ENCODE results near the gene TUBGCP2. TPM values are rescaled to one million over a fixed set of nuclear protein-coding genes. Genes with fewer than 3 reads are reported as not detected.

TUBGCP2 gene
- total RNA-seq, 1 experiment from 2014 or later = 35.4 TPM

DNA sequence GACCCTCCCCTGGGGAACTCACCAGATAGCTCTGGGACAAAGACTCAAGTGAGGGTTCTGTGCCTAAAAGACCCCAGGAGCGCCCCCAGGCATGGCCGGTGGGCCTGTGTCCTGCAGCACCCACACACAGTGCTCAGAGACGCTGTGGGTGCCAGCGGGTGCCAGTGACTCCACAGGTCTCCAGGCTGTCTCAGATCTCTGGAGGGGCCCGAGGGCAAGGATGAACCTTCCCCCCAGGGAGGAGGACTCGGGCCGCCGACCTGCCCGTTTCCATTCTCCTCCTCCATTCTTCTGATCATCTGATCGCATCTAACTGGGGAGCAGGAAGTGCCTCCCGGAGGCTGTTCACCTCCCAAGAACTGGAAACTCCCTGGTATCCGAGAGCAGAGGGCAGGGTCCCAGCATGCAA is 33.0 kb downstream of the TUBGCP2 start:
- CTCF ChIA-PET = no interaction called here
- intact Hi-C loops (cut with micrococcal nuclease) = no loop called here
- H3K27me3 ChIP-seq (ENCODE audit: insufficient read depth, low read length) = no peaks in the 10 kb centered on the region
- no peak overlapping the region for H3K27ac ChIP-seq (ENCODE audit: low read depth, low read length)
- DNase-seq (ENCODE audit: low read depth, low spot score) (no peak), ATAC-seq (no peak)
- H3K9me3 ChIP-seq (ENCODE audit: control insufficient read depth in 1 of 2, insufficient read depth in 1 of 2, low read depth in 1 of 2, low read length in 2 of 2) = no peaks in the 10 kb centered on the region
- RAD21 ChIA-PET (ENCODE audit: low non-redundant PET in 1 of 2, low total read pairs in 2 of 2, uncharacterized antibody in 2 of 2, unreplicated experiment in 2 of 2) = no interaction called here
- H3K36me3 ChIP-seq (ENCODE audit: control insufficient read depth in 1 of 2, insufficient read depth in 2 of 2, low read length in 2 of 2) = no peaks in the 10 kb centered on the region
- H3K4me2 ChIP-seq (ENCODE audit: low read length) = no peak overlapping the region
- no peak overlapping the region for H2AFZ ChIP-seq (ENCODE audit: low read depth, low read length, poor library complexity, severe bottlenecking)
- H3K4me3 ChIP-seq (replicated peaks in 1 of 2; ENCODE audit: low read depth in 1 of 2, low read length in 2 of 2) = no peak overlapping the region
- POLR2A ChIA-PET = no interaction called here
- H3K9ac ChIP-seq (ENCODE audit: low read length) = no peak overlapping the region
- no TSS peak for BruUV-seq (replicated peaks)
- TF ChIP-seq EGR1 (IDR thresholded peaks at IDR 0.05; ENCODE audit: low read depth) = no peak
- TF ChIP-seq, protein P1, sequence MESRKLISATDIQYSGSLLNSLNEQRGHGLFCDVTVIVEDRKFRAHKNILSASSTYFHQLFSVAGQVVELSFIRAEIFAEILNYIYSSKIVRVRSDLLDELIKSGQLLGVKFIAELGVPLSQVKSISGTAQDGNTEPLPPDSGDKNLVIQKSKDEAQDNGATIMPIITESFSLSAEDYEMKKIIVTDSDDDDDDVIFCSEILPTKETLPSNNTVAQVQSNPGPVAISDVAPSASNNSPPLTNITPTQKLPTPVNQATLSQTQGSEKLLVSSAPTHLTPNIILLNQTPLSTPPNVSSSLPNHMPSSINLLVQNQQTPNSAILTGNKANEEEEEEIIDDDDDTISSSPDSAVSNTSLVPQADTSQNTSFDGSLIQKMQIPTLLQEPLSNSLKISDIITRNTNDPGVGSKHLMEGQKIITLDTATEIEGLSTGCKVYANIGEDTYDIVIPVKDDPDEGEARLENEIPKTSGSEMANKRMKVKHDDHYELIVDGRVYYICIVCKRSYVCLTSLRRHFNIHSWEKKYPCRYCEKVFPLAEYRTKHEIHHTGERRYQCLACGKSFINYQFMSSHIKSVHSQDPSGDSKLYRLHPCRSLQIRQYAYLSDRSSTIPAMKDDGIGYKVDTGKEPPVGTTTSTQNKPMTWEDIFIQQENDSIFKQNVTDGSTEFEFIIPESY (IDR thresholded peaks at IDR 0.05; ENCODE audit: extremely low read depth, insufficient replicate concordance, low read length) = no peak
- H3K4me1 ChIP-seq (ENCODE audit: control insufficient read depth in 1 of 2, insufficient read depth in 2 of 2, low read length in 2 of 2) = no peaks in the 10 kb centered on the region
- H3K9me2 ChIP-seq (ENCODE audit: insufficient read depth) = no peaks in the 10 kb centered on the region
- no peaks in the 10 kb centered on the region for H4K20me1 ChIP-seq (ENCODE audit: insufficient read depth)
- H3K79me2 ChIP-seq (ENCODE audit: insufficient read depth, low read length) = no peaks in the 10 kb centered on the region

- no TSS peak for BruUV-seq (replicated peaks)
- no peaks in the 10 kb centered on the region for H3K9me3 ChIP-seq (ENCODE audit: control insufficient read depth in 1 of 2, insufficient read depth in 1 of 2, low read depth in 1 of 2, low read length in 2 of 2)
- no peaks in the 10 kb centered on the region for H3K9me2 ChIP-seq (ENCODE audit: insufficient read depth)
- no peaks in the 10 kb centered on the region for H4K20me1 ChIP-seq (ENCODE audit: insufficient read depth)
- H3K4me3 ChIP-seq (replicated peaks in 1 of 2; ENCODE audit: low read depth in 1 of 2, low read length in 2 of 2) = no peak overlapping the region
- no peak overlapping the region for H2AFZ ChIP-seq (ENCODE audit: low read depth, low read length, poor library complexity, severe bottlenecking)
- H3K4me2 ChIP-seq (ENCODE audit: low read length) = no peak overlapping the region
- no peaks in the 10 kb centered on the region for H3K79me2 ChIP-seq (ENCODE audit: insufficient read depth, low read length)
- H3K27me3 ChIP-seq (ENCODE audit: insufficient read depth, low read length) = no peaks in the 10 kb centered on the region
- ChIA-PET RAD21 (ENCODE audit: low non-redundant PET in 1 of 2, low total read pairs in 2 of 2, uncharacterized antibody in 2 of 2, unreplicated experiment in 2 of 2) (no interaction called here), CTCF (no interaction called here), POLR2A (no interaction called here)
- no peaks in the 10 kb centered on the region for H3K4me1 ChIP-seq (ENCODE audit: control insufficient read depth in 1 of 2, insufficient read depth in 2 of 2, low read length in 2 of 2)
- H3K9ac ChIP-seq (ENCODE audit: low read length) = no peak overlapping the region
- H3K27ac ChIP-seq (ENCODE audit: low read depth, low read length) = no peak overlapping the region
- intact Hi-C loops (cut with micrococcal nuclease) = no loop called here
- ATAC-seq (no peak), DNase-seq (ENCODE audit: low read depth, low spot score) (no peak)
- no peaks in the 10 kb centered on the region for H3K36me3 ChIP-seq (ENCODE audit: control insufficient read depth in 1 of 2, insufficient read depth in 2 of 2, low read length in 2 of 2)
- TF ChIP-seq EZH2 (IDR thresholded peaks at IDR 0.05) (no peak), CTCF (IDR thresholded peaks at IDR 0.05 in 2 of 3, conservative IDR thresholded peaks at IDR 0.05 in 1 of 3; ENCODE audit: borderline replicate concordance in 1 of 3, insufficient read depth in 1 of 3, low read depth in 2 of 3, low read length in 2 of 3) (no peak), SIN3A (IDR thresholded peaks at IDR 0.05; ENCODE audit: low read depth) (no peak), YY1 (IDR thresholded peaks at IDR 0.05; ENCODE audit: extremely low read depth, insufficient replicate concordance, low read depth, low read length) (no peak), CEBPB (IDR thresholded peaks at IDR 0.05; ENCODE audit: low read depth) (no peak), EGR1 (IDR thresholded peaks at IDR 0.05; ENCODE audit: low read depth) (no peak), EZH2phosphoT487 (IDR thresholded peaks at IDR 0.05; ENCODE audit: borderline replicate concordance) (no peak), MAX (IDR thresholded peaks at IDR 0.05) (no peak), TCF7L2 (IDR thresholded peaks at IDR 0.05; ENCODE audit: borderline replicate concordance, extremely low read depth, insufficient read depth, insufficient read length) (no peak), ZFX (IDR thresholded peaks at IDR 0.05) (no peak)
- TF ChIP-seq, protein P1 (IDR thresholded peaks at IDR 0.05; ENCODE audit: extremely low read depth, insufficient replicate concordance, low read length) = no peak
These were observed 33.7 kb downstream of the TUBGCP2 start for GRCh38 chr10:133274751-133275683.
